ENCODE data around the gene REV3L. TPM values are rescaled to one million over a fixed set of nuclear protein-coding genes. Genes with fewer than 3 reads are reported as not detected.
"Not testable (repeated sequence)": the region's sequence is repeated elsewhere in the genome, so short reads cannot be mapped to it uniquely, and the experiment has no call there.

Gene REV3L
- total RNA-seq, 3 donors from 2014 or later (not counting 1 experiment from before 2014, with no cell fraction given), result 18.1 to 25.5 (median 22.7) TPM

DNA sequence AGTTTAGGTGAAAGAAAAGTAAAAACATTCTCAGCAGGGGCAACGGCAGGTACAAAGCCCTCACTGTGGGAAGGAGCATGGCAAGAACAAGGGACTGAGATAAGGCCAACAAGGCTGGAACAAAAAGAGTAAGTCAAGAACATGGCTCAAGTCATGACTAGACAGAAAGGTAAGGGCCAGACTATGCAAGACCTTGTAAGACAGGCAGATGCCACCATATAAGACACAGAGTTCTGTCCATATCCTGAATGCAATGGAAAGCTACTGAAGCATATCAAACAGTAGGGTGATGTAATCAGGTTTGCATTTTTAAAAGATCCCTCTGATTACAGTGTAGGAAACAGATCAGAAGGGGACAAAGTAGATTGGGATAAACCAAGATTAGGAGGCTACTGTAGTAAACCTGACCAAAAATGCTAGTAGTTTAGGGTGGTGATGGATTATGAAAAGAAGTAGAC lies 5.5 kb downstream of the REV3L start:
- peak overlapping the region in 1 of 2 donors; percentile 14 for H3K27ac Mint-ChIP-seq

DNA sequence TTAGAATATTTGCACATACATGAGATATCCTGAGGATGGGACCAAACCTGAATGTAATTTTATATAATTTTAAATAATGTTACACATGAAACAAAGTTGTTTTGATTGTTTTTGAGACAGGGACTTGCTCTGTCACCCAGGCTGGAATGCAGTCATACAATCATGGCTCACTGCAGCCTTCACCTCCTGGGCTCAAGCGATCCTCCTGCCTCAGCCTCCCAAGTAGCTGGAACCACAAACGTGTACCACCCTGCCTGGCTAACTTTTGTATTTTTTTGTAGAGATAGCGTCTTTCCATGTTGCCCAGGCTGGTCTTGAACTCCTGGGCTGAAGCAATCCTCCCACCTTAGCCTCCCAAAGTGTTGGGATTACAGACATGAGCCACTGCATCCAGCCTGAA lies 7.0 kb downstream of the REV3L start:
- H3K27ac ChIP-seq (ENCODE audit: low read length); H3K27me3 ChIP-seq (ENCODE audit: control insufficient read depth, insufficient read depth, low read length); H3K27me3 Mint-ChIP-seq (ENCODE audit: low read depth in 2 of 2); H3K36me3 Mint-ChIP-seq; H3K4me3 Mint-ChIP-seq; intact Hi-C loops (cut with micrococcal nuclease); H3K9me3 ChIP-seq (ENCODE audit: control insufficient read depth, insufficient read depth, low read length); H3K36me3 ChIP-seq (ENCODE audit: control insufficient read depth, insufficient read depth, low read length); H3K4me3 ChIP-seq (ENCODE audit: low read length); H3K27ac Mint-ChIP-seq; H3K4me1 ChIP-seq (ENCODE audit: control insufficient read depth, insufficient read depth, low read length); DNase-seq; H3K9me3 Mint-ChIP-seq; ATAC-seq: not testable (repeated sequence)
- 97% methylated on average over 3 of the region's 3 CpGs for WGBS (ENCODE audit: insufficient coverage)
- H3K4me1 Mint-ChIP-seq, result peaks cover 16% of the 10 kb centered on the region in 2 donors

More for the DNA sequence above, 5.5 kb downstream of the REV3L start:
- no peaks in the 10 kb centered on the region for H3K36me3 Mint-ChIP-seq
- H3K36me3 ChIP-seq (ENCODE audit: control insufficient read depth, insufficient read depth, low read length), result no peaks in the 10 kb centered on the region
- intact Hi-C loops (cut with micrococcal nuclease), result no loop called here
- H3K27ac ChIP-seq (ENCODE audit: low read length), result no peak overlapping the region
- 95% methylated on average over 1 of the region's 1 CpG for WGBS (ENCODE audit: insufficient coverage)
- TF ChIP-seq, protein P1, sequence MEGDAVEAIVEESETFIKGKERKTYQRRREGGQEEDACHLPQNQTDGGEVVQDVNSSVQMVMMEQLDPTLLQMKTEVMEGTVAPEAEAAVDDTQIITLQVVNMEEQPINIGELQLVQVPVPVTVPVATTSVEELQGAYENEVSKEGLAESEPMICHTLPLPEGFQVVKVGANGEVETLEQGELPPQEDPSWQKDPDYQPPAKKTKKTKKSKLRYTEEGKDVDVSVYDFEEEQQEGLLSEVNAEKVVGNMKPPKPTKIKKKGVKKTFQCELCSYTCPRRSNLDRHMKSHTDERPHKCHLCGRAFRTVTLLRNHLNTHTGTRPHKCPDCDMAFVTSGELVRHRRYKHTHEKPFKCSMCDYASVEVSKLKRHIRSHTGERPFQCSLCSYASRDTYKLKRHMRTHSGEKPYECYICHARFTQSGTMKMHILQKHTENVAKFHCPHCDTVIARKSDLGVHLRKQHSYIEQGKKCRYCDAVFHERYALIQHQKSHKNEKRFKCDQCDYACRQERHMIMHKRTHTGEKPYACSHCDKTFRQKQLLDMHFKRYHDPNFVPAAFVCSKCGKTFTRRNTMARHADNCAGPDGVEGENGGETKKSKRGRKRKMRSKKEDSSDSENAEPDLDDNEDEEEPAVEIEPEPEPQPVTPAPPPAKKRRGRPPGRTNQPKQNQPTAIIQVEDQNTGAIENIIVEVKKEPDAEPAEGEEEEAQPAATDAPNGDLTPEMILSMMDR (IDR thresholded peaks at IDR 0.05), result no peak
- H3K4me3 Mint-ChIP-seq, result no peak overlapping the region
- H3K4me3 ChIP-seq (ENCODE audit: low read length), result no peak overlapping the region
- no peaks in the 10 kb centered on the region for H3K9me3 ChIP-seq (ENCODE audit: control insufficient read depth, insufficient read depth, low read length)
- no peaks in the 10 kb centered on the region for H3K27me3 Mint-ChIP-seq (ENCODE audit: low read depth in 2 of 2)
- no peaks in the 10 kb centered on the region for H3K9me3 Mint-ChIP-seq
- DNase-seq (no peak), ATAC-seq (no peak)
- no peaks in the 10 kb centered on the region for H3K27me3 ChIP-seq (ENCODE audit: control insufficient read depth, insufficient read depth, low read length)
- peaks cover 24 to 28% of the 10 kb centered on the region in 2 donors for H3K4me1 Mint-ChIP-seq
- peaks cover 6% of the 10 kb centered on the region for H3K4me1 ChIP-seq (ENCODE audit: control insufficient read depth, insufficient read depth, low read length)

DNA sequence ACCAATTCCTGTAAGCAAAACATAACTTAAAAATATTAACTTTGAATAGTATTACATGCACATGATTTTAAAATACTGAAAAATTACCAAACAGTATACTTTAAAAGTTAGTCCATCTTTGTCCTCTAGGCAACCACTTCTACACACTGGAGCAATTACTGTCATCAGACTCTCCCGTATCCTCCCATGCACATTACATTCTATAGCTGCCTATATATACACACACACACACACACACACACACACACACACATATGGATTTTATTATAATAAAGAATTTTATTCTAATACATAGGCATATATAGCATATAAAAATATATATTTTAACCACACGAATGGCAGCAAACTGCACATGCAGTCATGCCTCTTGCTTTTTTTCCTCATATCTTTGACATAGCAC lies 8.2 kb downstream of the REV3L start:
- intact Hi-C loops (cut with micrococcal nuclease), result no loop called here
- ATAC-seq, result no peak
- Histone ChIP-seq H3K4me1 (ENCODE audit: control insufficient read depth, insufficient read depth, low read length) (no peaks in the 10 kb centered on the region), H3K36me3 (ENCODE audit: control insufficient read depth, insufficient read depth, low read length) (no peaks in the 10 kb centered on the region), H3K4me3 (ENCODE audit: low read length) (no peak overlapping the region), H3K27ac (ENCODE audit: low read length) (no peak overlapping the region), H3K9me3 (ENCODE audit: control insufficient read depth, insufficient read depth, low read length) (no peaks in the 10 kb centered on the region), H3K27me3 (ENCODE audit: control insufficient read depth, insufficient read depth, low read length) (no peaks in the 10 kb centered on the region)
- DNase-seq, result no peak
- H3K9me3 Mint-ChIP-seq, result no peaks in the 10 kb centered on the region
- 100% methylated on average over 1 of the region's 2 CpGs for WGBS (ENCODE audit: insufficient coverage)
- no peaks in the 10 kb centered on the region for H3K36me3 Mint-ChIP-seq
- H3K27ac Mint-ChIP-seq, result no peak overlapping the region
- no peak overlapping the region for H3K4me3 Mint-ChIP-seq
- H3K27me3 Mint-ChIP-seq (ENCODE audit: low read depth in 2 of 2), result no peaks in the 10 kb centered on the region
- TF ChIP-seq, protein P1 (IDR thresholded peaks at IDR 0.05), result no peak
- peaks cover 14 to 16% of the 10 kb centered on the region in 2 donors for H3K4me1 Mint-ChIP-seq

DNA sequence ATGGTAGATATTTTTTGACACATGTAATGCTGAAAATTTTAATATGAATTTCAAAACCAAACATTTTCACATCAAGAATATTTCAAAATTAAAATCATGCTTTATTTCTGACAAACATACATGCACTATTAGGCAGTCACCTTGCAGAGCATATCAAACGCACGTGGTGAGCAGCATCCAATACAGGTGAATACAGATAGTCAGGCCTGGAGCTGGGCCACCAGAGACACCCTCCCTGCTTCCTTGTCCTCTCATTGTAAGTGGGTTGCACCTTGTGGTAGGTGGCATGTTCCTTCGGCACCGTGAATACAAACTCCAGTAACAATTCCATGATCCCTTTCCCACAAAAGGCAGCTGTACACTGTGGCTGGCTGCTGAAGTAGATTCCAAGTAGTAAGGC lies 8.9 kb downstream of the REV3L start:
- Mint-ChIP-seq H3K4me3 (no peak overlapping the region), H3K9me3 (no peaks in the 10 kb centered on the region), H3K27ac (no peak overlapping the region), H3K4me1 (peaks cover 14 to 16% of the 10 kb centered on the region in 2 donors), H3K36me3 (no peaks in the 10 kb centered on the region), H3K27me3 (ENCODE audit: low read depth in 2 of 2) (no peaks in the 10 kb centered on the region)
- no peak for ATAC-seq
- Histone ChIP-seq H3K9me3 (ENCODE audit: control insufficient read depth, insufficient read depth, low read length) (no peaks in the 10 kb centered on the region), H3K27me3 (ENCODE audit: control insufficient read depth, insufficient read depth, low read length) (no peaks in the 10 kb centered on the region), H3K27ac (ENCODE audit: low read length) (no peak overlapping the region), H3K4me3 (ENCODE audit: low read length) (no peak overlapping the region), H3K36me3 (ENCODE audit: control insufficient read depth, insufficient read depth, low read length) (no peaks in the 10 kb centered on the region), H3K4me1 (ENCODE audit: control insufficient read depth, insufficient read depth, low read length) (no peaks in the 10 kb centered on the region)
- WGBS (ENCODE audit: insufficient coverage), result 85% methylated on average over 4 of the region's 4 CpGs
- intact Hi-C loops (cut with micrococcal nuclease), result no loop called here
- TF ChIP-seq, protein P1 (IDR thresholded peaks at IDR 0.05), result no peak
- DNase-seq, result no peak

Measured in natural killer cell (primary cell).